CD8-positive, alpha-beta memory T cell (primary cell): ENCODE results near the gene MDH1. TPM values are rescaled to one million over a fixed set of nuclear protein-coding genes. Genes with fewer than 3 reads are reported as not detected.
A peak's percentile ranks its signal among the peaks of the same experiment; 100 is the strongest.

Experiments used
- CTCF ChIA-PET: fragments of 350-600 bp; sonication (Branson Sonifier 250); formaldehyde crosslinking; loops from one replicate; lab custom pipeline; 2021; ENCODE audit warnings: antibody characterized with exemption; lab: Charles Lee
- POLR2A ChIA-PET: fragments of 350-600 bp; sonication (Branson Sonifier 250); formaldehyde crosslinking; loops from one replicate; lab custom pipeline; 2021; ENCODE audit warnings: antibody characterized with exemption; lab: Charles Lee
- DNase-seq, 5 donors: peaks; one replicate each; pipeline versions ENCODE4 v3.0.0 to v3.0.0-alpha.2; 2020 to 2022; ENCODE audit warnings: mixed read lengths in 1 of 5
- H3K27ac ChIP-seq: one replicate; pipeline ENCODE4 v1.7.0; 2013; ENCODE audit warnings: low read depth, mild to moderate bottlenecking, low read length, moderate library complexity
- H3K27me3 ChIP-seq: 2 replicates; pipeline ENCODE4 v1.7.0; 2013; ENCODE audit warnings: low read length, mild to moderate bottlenecking; ENCODE audit not compliant: insufficient read depth, poor library complexity, severe bottlenecking
- H3K36me3 ChIP-seq: 2 replicates; pipeline ENCODE4 v1.7.0; 2013; ENCODE audit warnings: mild to moderate bottlenecking, low read length, moderate library complexity; ENCODE audit not compliant: insufficient read depth
- H3K4me1 ChIP-seq: 2 replicates; pipeline ENCODE4 v1.7.0; 2013; ENCODE audit warnings: mild to moderate bottlenecking, low read length, moderate library complexity; ENCODE audit not compliant: insufficient read depth
- H3K4me3 ChIP-seq: 2 replicates; pipeline ENCODE4 v1.7.0; 2013; ENCODE audit warnings: mild to moderate bottlenecking, low read length
- H3K9me3 ChIP-seq: 2 replicates; pipeline ENCODE4 v1.7.0; 2013; ENCODE audit warnings: mild to moderate bottlenecking, low read length
- H3K27ac Mint-ChIP-seq, 8 donors: one replicate each; pipeline ENCODE4 v1.8.0; 2020 to 2021; ENCODE audit warnings: mixed read lengths in 8 of 8, mild to moderate bottlenecking in 6 of 8, inconsistent platforms in 3 of 8, moderate library complexity in 3 of 8
- H3K27me3 Mint-ChIP-seq, 2 donors: one replicate each; pipeline ENCODE4 v1.8.0; 2020 to 2021; ENCODE audit warnings: mixed read lengths in 2 of 2, mild to moderate bottlenecking in 1 of 2, moderate library complexity in 1 of 2
- H3K36me3 Mint-ChIP-seq, 3 donors: one replicate each; pipeline ENCODE4 v1.8.0; 2020 to 2021; ENCODE audit warnings: mixed read lengths in 3 of 3, inconsistent platforms in 1 of 3, mild to moderate bottlenecking in 1 of 3
- H3K4me1 Mint-ChIP-seq, 3 donors: one replicate each; pipeline ENCODE4 v1.8.0; 2020 to 2021; ENCODE audit warnings: mixed read lengths in 3 of 3, inconsistent platforms in 1 of 3, mild to moderate bottlenecking in 1 of 3
- H3K4me3 Mint-ChIP-seq, 7 donors: one replicate each; pipeline ENCODE4 v1.8.0; 2020 to 2021; ENCODE audit warnings: mixed read lengths in 7 of 7, mild to moderate bottlenecking in 6 of 7, moderate library complexity in 4 of 7, inconsistent platforms in 2 of 7
- H3K9me3 Mint-ChIP-seq, 5 donors: one replicate each; pipeline ENCODE4 v1.8.0; 2020 to 2022; ENCODE audit warnings: mixed read lengths in 5 of 5, mild to moderate bottlenecking in 3 of 5, moderate library complexity in 2 of 5, inconsistent platforms in 1 of 5
- polyA plus RNA-seq: library from polyadenylated mRNA; unstranded; fragments of 300-500 nt; fragmentation: Illumina TruSeq; gene quantifications from one replicate; pipeline ENCODE4 v1.2.3, GENCODE V29; 2021
- total RNA-seq, 2 experiments: library from RNA; stranded (reverse); gene quantifications; one replicate each; pipeline ENCODE4 v1.2.3, GENCODE V29; 2021

Gene MDH1
- total and polyA plus RNA-seq, 3 experiments from 2014 or later = 182 to 241 (median 191) TPM

- H3K27ac ChIP-seq = no peak overlapping the region
- H3K27ac Mint-ChIP-seq = peak overlapping the region; percentile 19 to 99 (median 86)
- H3K27me3 Mint-ChIP-seq = no peaks in the 10 kb centered on the region
- peaks cover 13% of the 10 kb centered on the region for H3K4me1 ChIP-seq
- peak overlapping the region in 5 of 7 donors; percentile 48 to 97 (median 93) for H3K4me3 Mint-ChIP-seq
- POLR2A ChIA-PET = interaction anchor here (3.2 kb wide), 1 partner anchor 251 kb away, joined by 19 read pairs; the partner anchor contains the start of gene UGP2
- H3K27me3 ChIP-seq = no peaks in the 10 kb centered on the region
- CTCF ChIA-PET = interaction anchor here (0.7 to 1.1 kb wide), 2 partner anchors 9 to 1708 kb away, joined by 3 read pairs; no protein-coding TSS in a partner anchor
- peaks cover 11% of the 10 kb centered on the region for H3K36me3 ChIP-seq
- no peak for DNase-seq
- H3K4me3 ChIP-seq = no peak overlapping the region
- peaks cover 0 to 55% (median 4%) of the 10 kb centered on the region in 3 donors for H3K36me3 Mint-ChIP-seq
- no peaks in the 10 kb centered on the region for H3K9me3 Mint-ChIP-seq
- peaks cover 40 to 74% (median 57%) of the 10 kb centered on the region in 3 donors for H3K4me1 Mint-ChIP-seq
- H3K9me3 ChIP-seq = no peaks in the 10 kb centered on the region
Observed at GRCh38 chr2:63590626-63591408, 2.1 kb downstream of the MDH1 start.

GRCh38 chr2:63591566-63592175 lies 2.9 kb downstream of the MDH1 start:
- peaks cover 13% of the 10 kb centered on the region for H3K4me1 ChIP-seq
- Mint-ChIP-seq H3K27me3 (no peaks in the 10 kb centered on the region), H3K9me3 (no peaks in the 10 kb centered on the region), H3K36me3 (peaks cover 0 to 63% (median 4%) of the 10 kb centered on the region in 3 donors), H3K27ac (peak overlapping the region; percentile 2 to 81 (median 39)), H3K4me1 (peaks cover 40 to 73% (median 62%) of the 10 kb centered on the region in 3 donors), H3K4me3 (peak overlapping the region in 1 of 7 donors; percentile 43)
- H3K27ac ChIP-seq = no peak overlapping the region
- H3K27me3 ChIP-seq = no peaks in the 10 kb centered on the region
- H3K9me3 ChIP-seq = no peaks in the 10 kb centered on the region
- H3K36me3 ChIP-seq = peaks cover 17% of the 10 kb centered on the region
- no peak for DNase-seq
- CTCF ChIA-PET = no interaction called here
- H3K4me3 ChIP-seq = no peak overlapping the region
- POLR2A ChIA-PET = no interaction called here

- Mint-ChIP-seq H3K36me3 (peaks cover 0 to 65% (median 6%) of the 10 kb centered on the region in 3 donors), H3K9me3 (no peaks in the 10 kb centered on the region), H3K4me3 (no peak overlapping the region), H3K4me1 (peaks cover 28 to 58% (median 47%) of the 10 kb centered on the region in 3 donors), H3K27ac (no peak overlapping the region), H3K27me3 (no peaks in the 10 kb centered on the region)
- H3K4me3 ChIP-seq = no peak overlapping the region
- peaks cover 17% of the 10 kb centered on the region for H3K36me3 ChIP-seq
- POLR2A ChIA-PET = no interaction called here
- CTCF ChIA-PET = no interaction called here
- no peak overlapping the region for H3K27ac ChIP-seq
- H3K9me3 ChIP-seq = no peaks in the 10 kb centered on the region
- H3K4me1 ChIP-seq = peaks cover 11% of the 10 kb centered on the region
- H3K27me3 ChIP-seq = no peaks in the 10 kb centered on the region
- DNase-seq = no peak
Observed at GRCh38 chr2:63594660-63595059, 5.9 kb downstream of the MDH1 start.

- H3K4me1 ChIP-seq = no peaks in the 10 kb centered on the region
- Mint-ChIP-seq H3K27me3 (no peaks in the 10 kb centered on the region), H3K9me3 (no peaks in the 10 kb centered on the region), H3K27ac (peak overlapping the region in 1 of 8 donors; percentile 67), H3K4me1 (peaks cover 17 to 48% (median 31%) of the 10 kb centered on the region in 3 donors), H3K36me3 (peaks cover 0 to 74% (median 11%) of the 10 kb centered on the region in 3 donors), H3K4me3 (peak overlapping the region in 1 of 7 donors; percentile 54)
- no peak overlapping the region for H3K27ac ChIP-seq
- H3K4me3 ChIP-seq = no peak overlapping the region
- no peaks in the 10 kb centered on the region for H3K27me3 ChIP-seq
- POLR2A ChIA-PET = interaction anchor here (1.2 kb wide), 1 partner anchor 8 kb away, joined by 5 read pairs; the partner anchor contains the start of genes MDH1 and WDPCP
- DNase-seq = no peak
- peaks cover 17% of the 10 kb centered on the region for H3K36me3 ChIP-seq
- CTCF ChIA-PET = interaction anchor here (1.4 kb wide), 1 partner anchor 14 kb away, joined by 3 read pairs; no protein-coding TSS in a partner anchor
- no peaks in the 10 kb centered on the region for H3K9me3 ChIP-seq
Observed at GRCh38 chr2:63596401-63596883, 7.7 kb downstream of the MDH1 start.

- Mint-ChIP-seq H3K36me3 (peaks cover 3 to 80% (median 14%) of the 10 kb centered on the region in 3 donors), H3K27me3 (no peaks in the 10 kb centered on the region), H3K4me1 (peaks cover 11 to 33% (median 20%) of the 10 kb centered on the region in 3 donors), H3K27ac (no peak overlapping the region), H3K4me3 (no peak overlapping the region), H3K9me3 (no peaks in the 10 kb centered on the region)
- CTCF ChIA-PET = no interaction called here
- no peak overlapping the region for H3K4me3 ChIP-seq
- H3K36me3 ChIP-seq = peaks cover 22% of the 10 kb centered on the region
- DNase-seq = no peak
- H3K9me3 ChIP-seq = no peaks in the 10 kb centered on the region
- no peaks in the 10 kb centered on the region for H3K27me3 ChIP-seq
- no peaks in the 10 kb centered on the region for H3K4me1 ChIP-seq
- POLR2A ChIA-PET = no interaction called here
- H3K27ac ChIP-seq = no peak overlapping the region
Observed at GRCh38 chr2:63598981-63599380, 10.2 kb downstream of the MDH1 start.

GRCh38 chr2:63600881-63601460 lies 12.2 kb downstream of the MDH1 start:
- Histone ChIP-seq H3K36me3 (peaks cover 30% of the 10 kb centered on the region), H3K27me3 (no peaks in the 10 kb centered on the region), H3K27ac (no peak overlapping the region), H3K4me1 (no peaks in the 10 kb centered on the region), H3K4me3 (no peak overlapping the region), H3K9me3 (no peaks in the 10 kb centered on the region)
- DNase-seq = no peak
- H3K9me3 Mint-ChIP-seq = no peaks in the 10 kb centered on the region
- H3K27ac Mint-ChIP-seq = peak overlapping the region in 2 of 8 donors; percentile 8 to 66
- CTCF ChIA-PET = interaction anchor here (1.4 kb wide), 1 partner anchor 12 kb away, joined by 3 read pairs; the partner anchor contains the start of gene MDH1
- peaks cover 6 to 22% (median 6%) of the 10 kb centered on the region in 3 donors for H3K4me1 Mint-ChIP-seq
- POLR2A ChIA-PET = no interaction called here
- peaks cover 8 to 79% (median 22%) of the 10 kb centered on the region in 3 donors for H3K36me3 Mint-ChIP-seq
- H3K4me3 Mint-ChIP-seq = no peak overlapping the region
- no peaks in the 10 kb centered on the region for H3K27me3 Mint-ChIP-seq

GRCh38 chr2:63604666-63605065 lies 15.9 kb downstream of the MDH1 start:
- H3K4me3 ChIP-seq = no peak overlapping the region
- Mint-ChIP-seq H3K9me3 (no peaks in the 10 kb centered on the region), H3K27me3 (no peaks in the 10 kb centered on the region), H3K36me3 (peaks cover 8 to 70% (median 19%) of the 10 kb centered on the region in 3 donors), H3K4me3 (no peak overlapping the region), H3K4me1 (peaks cover 0 to 11% (median 2%) of the 10 kb centered on the region in 3 donors), H3K27ac (no peak overlapping the region)
- DNase-seq = no peak
- no peaks in the 10 kb centered on the region for H3K4me1 ChIP-seq
- ChIA-PET POLR2A (no interaction called here), CTCF (no interaction called here)
- no peaks in the 10 kb centered on the region for H3K9me3 ChIP-seq
- no peak overlapping the region for H3K27ac ChIP-seq
- H3K36me3 ChIP-seq = peaks cover 27% of the 10 kb centered on the region
- H3K27me3 ChIP-seq = no peaks in the 10 kb centered on the region
